Common myeloid progenitor, CD34-positive (primary cell): ENCODE measurements around the gene IQGAP3.

Experiments
- CTCF ChIA-PET: fragments of 350-600 bp; sonication (Branson Sonifier 250); formaldehyde crosslinking; loops from one replicate; lab custom pipeline; 2021; ENCODE audit warnings: antibody characterized with exemption; lab: Charles Lee
- POLR2A ChIA-PET: fragments of 350-600 bp; sonication (Branson Sonifier 250); formaldehyde crosslinking; loops from one replicate; lab custom pipeline; 2021; ENCODE audit warnings: antibody characterized with exemption; lab: Charles Lee
- DNase-seq, 3 donors: peaks; one replicate each; pipeline versions ENCODE4 v3.0.0 to v3.0.0-alpha.2; 2013
- H3K27ac ChIP-seq, 2 experiments: 1 replicate in 1 of 2; 2 replicates in 1 of 2; pipeline ENCODE4 v1.7.0; 2013; ENCODE audit warnings: inconsistent platforms in 2 of 2, low read length in 2 of 2, mild to moderate bottlenecking in 2 of 2, low read depth in 1 of 2, moderate library complexity in 1 of 2; ENCODE audit not compliant: severe bottlenecking in 2 of 2, insufficient read depth in 1 of 2, poor library complexity in 1 of 2
- H3K27me3 ChIP-seq, 5 experiments: replicated peaks in 2 of 5; 1 replicate in 3 of 5; 2 replicates in 2 of 5; pipeline versions ENCODE4 v1.6.1 to v1.7.0; 2013; ENCODE audit warnings: low read length in 4 of 5, mild to moderate bottlenecking in 2 of 5, moderate library complexity in 2 of 5, inconsistent platforms in 1 of 5; ENCODE audit not compliant: insufficient read depth in 5 of 5, control insufficient read depth in 4 of 5
- H3K36me3 ChIP-seq, 4 experiments: 1 replicate in 2 of 4; 2 replicates in 2 of 4; pipeline versions ENCODE4 v1.6.1 to v1.7.0; 2013; ENCODE audit warnings: low read length in 3 of 4, control low read depth in 1 of 4, mild to moderate bottlenecking in 1 of 4; ENCODE audit not compliant: control insufficient read depth in 4 of 4, insufficient read depth in 4 of 4
- H3K4me1 ChIP-seq, 4 experiments: 1 replicate in 3 of 4; 2 replicates in 1 of 4; pipeline versions ENCODE4 v1.6.1 to v1.7.1; 2013; ENCODE audit warnings: low read length in 3 of 4, mild to moderate bottlenecking in 3 of 4, control low read depth in 1 of 4, inconsistent platforms in 1 of 4, moderate library complexity in 1 of 4; ENCODE audit not compliant: control insufficient read depth in 4 of 4, insufficient read depth in 4 of 4; ENCODE audit errors: control extremely low read depth in 1 of 4
- H3K4me3 ChIP-seq, 7 experiments: 1 replicate in 4 of 7; 2 replicates in 3 of 7; pipeline versions ENCODE4 v1.5.1 to v1.7.0; 2013; ENCODE audit warnings: mild to moderate bottlenecking in 7 of 7, low read length in 6 of 7, moderate library complexity in 6 of 7, inconsistent platforms in 2 of 7, low read depth in 2 of 7, control low read depth in 1 of 7; ENCODE audit not compliant: insufficient read depth in 4 of 7, control insufficient read depth in 1 of 7; ENCODE audit errors: extremely low read depth in 1 of 7
- H3K9me3 ChIP-seq, 5 experiments: 1 replicate in 4 of 5; 2 replicates in 1 of 5; pipeline versions ENCODE4 v1.6.1 to v1.7.1; 2013; ENCODE audit warnings: low read length in 4 of 5, mild to moderate bottlenecking in 2 of 5, inconsistent platforms in 1 of 5, low read depth in 1 of 5, moderate library complexity in 1 of 5; ENCODE audit not compliant: control insufficient read depth in 4 of 5, insufficient read depth in 2 of 5; ENCODE audit errors: control extremely low read depth in 1 of 5
- WGBS: methylation state at CpG from one replicate; pipeline ENCODE4 v1.1.5; 2013; ENCODE audit not compliant: insufficient coverage; 5-methylcytosine and 5-hydroxymethylcytosine counted together

Gene IQGAP3

GRCh38 chr1:156586323-156586722 is 14.0 kb upstream of the IQGAP3 start:
- H3K4me3 ChIP-seq = no peak overlapping the region
- H3K27me3 ChIP-seq = no peaks in the 10 kb centered on the region
- H3K4me1 ChIP-seq = peaks cover 5 to 39% (median 33%) of the 10 kb centered on the region in 4 experiments
- H3K27ac ChIP-seq = no peak overlapping the region
- no peaks in the 10 kb centered on the region for H3K9me3 ChIP-seq
- H3K36me3 ChIP-seq = peaks cover 0 to 22% (median 13%) of the 10 kb centered on the region in 4 experiments
- CTCF ChIA-PET = interaction anchor here (0.8 to 8.3 kb wide), 7 partner anchors 13 to 94 kb away, joined by 3 to 63 read pairs (median 7); partner anchors contain the start of gene GPATCH4
- no peak for DNase-seq
- POLR2A ChIA-PET = no interaction called here
- 75% methylated on average over 4 of the region's 4 CpGs for WGBS

- ChIA-PET POLR2A (no interaction called here), CTCF (interaction anchor here (1.2 to 8.3 kb wide), 6 partner anchors 14 to 199 kb away, joined by 3 to 63 read pairs (median 11); partner anchors contain the start of gene GPATCH4)
- Histone ChIP-seq H3K27ac (no peak overlapping the region), H3K36me3 (peaks cover 0 to 22% (median 13%) of the 10 kb centered on the region in 4 experiments), H3K4me1 (peaks cover 0 to 45% (median 33%) of the 10 kb centered on the region in 4 experiments), H3K9me3 (no peaks in the 10 kb centered on the region), H3K27me3 (no peaks in the 10 kb centered on the region), H3K4me3 (no peak overlapping the region)
- WGBS = 88% methylated on average over 10 of the region's 11 CpGs
- no peak for DNase-seq
Measured at GRCh38 chr1:156584813-156585212, 12.4 kb upstream of the IQGAP3 start.

- ChIA-PET POLR2A (no interaction called here), CTCF (interaction anchor here (0.5 to 8.3 kb wide), 8 partner anchors 15 to 198 kb away, joined by 3 to 63 read pairs (median 6); partner anchors contain the start of gene GPATCH4)
- peak; percentile 87 to 93 (median 87) for DNase-seq
- peaks cover 0 to 22% (median 13%) of the 10 kb centered on the region in 4 experiments for H3K36me3 ChIP-seq
- no peaks in the 10 kb centered on the region for H3K27me3 ChIP-seq
- peak overlapping the region in 1 of 7 experiments; percentile 75 for H3K4me3 ChIP-seq
- H3K4me1 ChIP-seq = peaks cover 0 to 48% (median 33%) of the 10 kb centered on the region in 4 experiments
- no peaks in the 10 kb centered on the region for H3K9me3 ChIP-seq
- peak overlapping the region in 1 of 2 experiments; percentile 85 for H3K27ac ChIP-seq
- WGBS = 55% methylated on average over 7 of the region's 20 CpGs
Measured at GRCh38 chr1:156583821-156584622, 11.7 kb upstream of the IQGAP3 start.

GRCh38 chr1:156582388-156583017 is 10.1 kb upstream of the IQGAP3 start:
- POLR2A ChIA-PET = interaction anchor here (0.7 to 1.5 kb wide), 3 partner anchors 8 to 82 kb away, joined by 3 to 4 read pairs (median 4); partner anchors contain the start of gene MEF2D
- H3K27ac ChIP-seq = peak overlapping the region; percentile 61 to 85
- peaks cover 0 to 22% (median 12%) of the 10 kb centered on the region in 4 experiments for H3K36me3 ChIP-seq
- 36% methylated on average over 8 of the region's 9 CpGs for WGBS
- no peaks in the 10 kb centered on the region for H3K27me3 ChIP-seq
- H3K4me3 ChIP-seq = peak overlapping the region; percentile 29 to 75 (median 64)
- DNase-seq = peak in 2 of 3 donors; percentile 44 to 59
- peaks cover 0 to 52% (median 39%) of the 10 kb centered on the region in 4 experiments for H3K4me1 ChIP-seq
- CTCF ChIA-PET = interaction anchor here (0.8 to 8.3 kb wide), 16 partner anchors 8 to 102 kb away, joined by 3 to 63 read pairs (median 6); partner anchors contain the start of genes GPATCH4 and NAXE
- H3K9me3 ChIP-seq = no peaks in the 10 kb centered on the region

- ChIA-PET CTCF (interaction anchor here (0.8 to 8.3 kb wide), 23 partner anchors 8 to 122 kb away, joined by 3 to 63 read pairs (median 4); partner anchors contain the start of genes GPATCH4, MEF2D and NAXE), POLR2A (interaction anchor here (1.0 to 1.5 kb wide), 2 partner anchors 9 to 81 kb away, joined by 3 to 4 read pairs; partner anchors contain the start of gene MEF2D)
- Histone ChIP-seq H3K9me3 (no peaks in the 10 kb centered on the region), H3K4me3 (peak overlapping the region; percentile 29 to 75 (median 64)), H3K36me3 (peaks cover 0 to 22% (median 11%) of the 10 kb centered on the region in 4 experiments), H3K27ac (peak overlapping the region; percentile 61 to 85), H3K27me3 (no peaks in the 10 kb centered on the region), H3K4me1 (peaks cover 0 to 52% (median 39%) of the 10 kb centered on the region in 4 experiments)
- whole genome bisulfite sequencing = 54% methylated on average over 21 of the region's 21 CpGs
- DNase-seq = peak; percentile 38 to 81 (median 76)
Measured at GRCh38 chr1:156581661-156582387, 9.5 kb upstream of the IQGAP3 start.

- Histone ChIP-seq H3K4me3 (no peak within 1 kb of the TSS), H3K36me3 (no peaks in the 10 kb centered on the region), H3K9me3 (no peaks in the 10 kb centered on the region), H3K4me1 (peaks cover 0 to 52% (median 39%) of the 10 kb centered on the region in 4 experiments), H3K27ac (no peak within 1 kb of the TSS), H3K27me3 (no peaks in the 10 kb centered on the region)
- no peak for DNase-seq
- ChIA-PET CTCF (interaction anchor here (1.0 to 8.3 kb wide), 6 partner anchors 10 to 79 kb away, joined by 3 to 63 read pairs (median 3); partner anchors contain the start of gene GPATCH4), POLR2A (no interaction called here)
- WGBS = 91% methylated on average over 4 of the region's 5 CpGs
Measured at GRCh38 chr1:156579472-156579871, 7.1 kb upstream of the IQGAP3 start, which contains the start of gene TTC24. TTC24 (plus strand) TSS chr1:156579723; CDS start chr1:156581365, 1,642 bp downstream.
